ENCODE data around the gene TBC1D24.
"Not testable (repeated sequence)": the region's sequence is repeated elsewhere in the genome, so short reads cannot be mapped to it uniquely, and the experiment has no call there.

TBC1D24 gene

GRCh38 chr16:2468725-2469398 is 6.1 kb upstream of the TBC1D24 start:
- DNase-seq (ENCODE audit: low spot score), result peak; percentile 59

GRCh38 chr16:2469399-2470233 is 5.3 kb upstream of the TBC1D24 start:
- DNase-seq (ENCODE audit: low spot score), result no peak

- no peak for DNase-seq (ENCODE audit: low spot score)
Observed at GRCh38 chr16:2470234-2470601, 4.7 kb upstream of the TBC1D24 start.

GRCh38 chr16:2470603-2471015 is 4.3 kb upstream of the TBC1D24 start:
- DNase-seq (ENCODE audit: low spot score), result no peak

GRCh38 chr16:2471016-2471652 is 3.8 kb upstream of the TBC1D24 start, which contains the start of gene NTN3:
Gene NTN3 (plus strand): TSS chr16:2471297. CDS start chr16:2471702, 405 bp downstream.
- DNase-seq (ENCODE audit: low spot score), result no peak

GRCh38 chr16:2471653-2472487 is 3.1 kb upstream of the TBC1D24 start:
- DNase-seq (ENCODE audit: low spot score), result no peak

- DNase-seq (ENCODE audit: low spot score), result no peak
Observed at GRCh38 chr16:2472488-2472864, 2.5 kb upstream of the TBC1D24 start.

GRCh38 chr16:2472885-2473445 is 2.0 kb upstream of the TBC1D24 start:
- no peak for DNase-seq (ENCODE audit: low spot score)

GRCh38 chr16:2473446-2473926 is 1.4 kb upstream of the TBC1D24 start:
- no peak for DNase-seq (ENCODE audit: low spot score)

- DNase-seq (ENCODE audit: low spot score), result peak; percentile 44
Observed at GRCh38 chr16:2473999-2474876, 689 bp upstream of the TBC1D24 start.

- no peak for DNase-seq (ENCODE audit: low spot score)
Observed at GRCh38 chr16:2475413-2476344, 752 bp downstream of the TBC1D24 start.

- DNase-seq (ENCODE audit: low spot score), result no peak
Observed at GRCh38 chr16:2476345-2476720, 1.4 kb downstream of the TBC1D24 start.

- DNase-seq (ENCODE audit: low spot score), result no peak
Observed at GRCh38 chr16:2476741-2477140, 1.8 kb downstream of the TBC1D24 start.

- DNase-seq (ENCODE audit: low spot score), result no peak
Observed at GRCh38 chr16:2477327-2477726, 2.4 kb downstream of the TBC1D24 start.

GRCh38 chr16:2478279-2478678 is 3.4 kb downstream of the TBC1D24 start:
- no peak for DNase-seq (ENCODE audit: low spot score)

- not testable (repeated sequence) for DNase-seq (ENCODE audit: low spot score)
Observed at GRCh38 chr16:2479996-2480395, 5.1 kb downstream of the TBC1D24 start.

GRCh38 chr16:2480948-2481347 is 6.0 kb downstream of the TBC1D24 start:
- no peak for DNase-seq (ENCODE audit: low spot score)

GRCh38 chr16:2481676-2482075 is 6.7 kb downstream of the TBC1D24 start:
- no peak for DNase-seq (ENCODE audit: low spot score)

- DNase-seq (ENCODE audit: low spot score), result no peak
Observed at GRCh38 chr16:2482249-2482648, 7.3 kb downstream of the TBC1D24 start.

All from putamen (tissue), 1 donor.